ENCODE measurements around the gene DCP2.

The DCP2 gene

DNA sequence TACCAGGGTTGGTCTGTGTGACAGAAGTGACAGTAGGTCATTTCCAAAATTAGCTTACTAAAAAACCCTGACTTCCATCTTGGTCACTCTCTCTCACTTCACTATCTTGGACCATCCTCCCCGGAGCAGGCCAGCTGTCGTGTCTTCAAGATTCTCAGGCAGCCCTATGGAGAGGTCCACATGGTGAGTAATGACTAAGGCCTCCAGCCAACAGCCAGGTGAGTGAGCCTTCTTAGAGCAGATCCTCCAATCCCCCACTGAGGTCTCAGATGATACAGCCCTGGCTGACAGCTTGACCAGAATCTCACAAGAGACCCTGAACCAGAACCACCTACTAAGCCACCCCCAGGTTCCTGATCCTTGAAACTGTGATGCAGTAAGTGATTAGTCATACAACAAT lies 92.0 kb downstream of the DCP2 start:
- DNase-seq (ENCODE audit: low read depth in 2 of 2) = no peak

Measured in stimulated activated CD8-positive, alpha-beta memory T cell treated with anti-CD3 and anti-CD28 coated beads, Interleukin-2, amount 100 ng/mL, for 1 hour (primary cell).